ENCODE measurements around the gene WNT5B. TPM values are rescaled to one million over a fixed set of nuclear protein-coding genes. Genes with fewer than 3 reads are reported as not detected.

The WNT5B gene
- total and polyA plus RNA-seq, 9 of the 15 experiments (the other 6 are each of a cell fraction or from before 2014, with no cell fraction given), result 0.42 to 16.8 (median 5.4) TPM

- no peak overlapping the region for H3K4me2 ChIP-seq (ENCODE audit: insufficient read depth, low read length)
- in situ Hi-C loops (cut with MboI), result no loop called here
- H3K9me3 ChIP-seq (replicated peaks; ENCODE audit: control insufficient read depth, insufficient read depth, low read depth, low read length), result no peaks in the 10 kb centered on the region
- H3K36me3 ChIP-seq (ENCODE audit: control insufficient read depth, insufficient read depth, low read length), result no peaks in the 10 kb centered on the region
- no peak for DNase-seq (ENCODE audit: extremely low read depth in 1 of 4, low spot score in 3 of 4)
- FAIRE-seq, result no peak
- ChIA-PET CTCF (ENCODE audit: low intra/inter-chr PET ratio) (interaction anchor here (0.5 kb wide), 1 partner anchor 282 kb away, joined by 8 read pairs; no protein-coding TSS in a partner anchor), POLR2A (interaction anchor here (1.9 kb wide), 1 partner anchor 34 kb away, joined by 4 read pairs; the partner anchor contains the start of gene ADIPOR2)
- H2AFZ ChIP-seq (ENCODE audit: low read depth, low read length), result no peak overlapping the region
- no peaks in the 10 kb centered on the region for H3K27me3 ChIP-seq (ENCODE audit: control insufficient read depth in 2 of 2, insufficient read depth in 2 of 2, low read length in 2 of 2)
- WGBS (ENCODE audit: insufficient coverage, low coverage, missing lambda C conversion rate), result 20% methylated on average over 10 of the region's 12 CpGs
- no peak for TF ChIP-seq CHD1 (IDR thresholded peaks at IDR 0.05; ENCODE audit: low read length)
- TF ChIP-seq KDM1A (IDR thresholded peaks at IDR 0.05), result 0 out of 4 replicates have a peak, but pooled peaks of 1 of the 2 experiments have one; percentile 22
- TF ChIP-seq RCOR1 (IDR thresholded peaks at IDR 0.05; ENCODE audit: borderline replicate concordance in 1 of 2, low read depth in 2 of 2, low read length in 2 of 2), result 0 out of 4 replicates have a peak, but pooled peaks of 1 of the 2 experiments have one; percentile 41
- TF ChIP-seq POLR2G (IDR thresholded peaks at IDR 0.05; ENCODE audit: low read depth, low read length), result 0 out of 2 replicates have a peak, but pooled peaks have one; percentile 20
- no peak for ATAC-seq
- H4K20me1 ChIP-seq (replicated peaks; ENCODE audit: control insufficient read depth, insufficient read depth, low read length), result no peaks in the 10 kb centered on the region
- H3K4me1 ChIP-seq (replicated peaks in 1 of 2; ENCODE audit: control insufficient read depth in 2 of 2, insufficient read depth in 2 of 2, low read length in 2 of 2), result peaks cover 7 to 13% of the 10 kb centered on the region in 2 experiments; a peak in 4 of 5 replicates
- no TSS peak for BruUV-seq (replicated peaks)
- H3K4me3 ChIP-seq, result no peak overlapping the region
- no peaks in the 10 kb centered on the region for H3K9me1 ChIP-seq (ENCODE audit: control insufficient read depth, insufficient read depth, low read length)
- H3K79me2 ChIP-seq (ENCODE audit: control insufficient read depth, insufficient read depth, low read length), result no peaks in the 10 kb centered on the region
- H3K27ac ChIP-seq (ENCODE audit: extremely low read depth, low read depth, low read length), result no peak overlapping the region
- intact Hi-C loops (cut with micrococcal nuclease), result no loop called here
- peak overlapping the region in 1 of 2 experiments; percentile 58; a peak in 1 of 4 replicates for H3K9ac ChIP-seq (ENCODE audit: insufficient read depth in 1 of 2, low read depth in 2 of 2, low read length in 2 of 2)
Measured at GRCh38 chr12:1656902-1657301, 27.9 kb downstream of the WNT5B start.

- 57% methylated on average over 1 of the region's 1 CpG for WGBS (ENCODE audit: insufficient coverage, low coverage, missing lambda C conversion rate)
- CTCF ChIA-PET (ENCODE audit: low intra/inter-chr PET ratio), result no interaction called here
- Histone ChIP-seq H3K27me3 (ENCODE audit: control insufficient read depth in 2 of 2, insufficient read depth in 2 of 2, low read length in 2 of 2) (no peaks in the 10 kb centered on the region), H3K9me3 (replicated peaks; ENCODE audit: control insufficient read depth, insufficient read depth, low read depth, low read length) (no peaks in the 10 kb centered on the region), H3K9ac (ENCODE audit: insufficient read depth in 1 of 2, low read depth in 2 of 2, low read length in 2 of 2) (no peak overlapping the region), H3K4me1 (replicated peaks in 1 of 2; ENCODE audit: control insufficient read depth in 2 of 2, insufficient read depth in 2 of 2, low read length in 2 of 2) (peaks cover 7 to 14% of the 10 kb centered on the region in 2 experiments; a peak in 4 of 5 replicates), H3K36me3 (ENCODE audit: control insufficient read depth, insufficient read depth, low read length) (no peaks in the 10 kb centered on the region), H2AFZ (ENCODE audit: low read depth, low read length) (no peak overlapping the region), H3K4me2 (ENCODE audit: insufficient read depth, low read length) (no peak overlapping the region), H3K4me3 (no peak overlapping the region), H3K9me1 (ENCODE audit: control insufficient read depth, insufficient read depth, low read length) (no peaks in the 10 kb centered on the region), H3K27ac (ENCODE audit: extremely low read depth, low read depth, low read length) (no peak overlapping the region), H3K79me2 (ENCODE audit: control insufficient read depth, insufficient read depth, low read length) (no peaks in the 10 kb centered on the region), H4K20me1 (replicated peaks; ENCODE audit: control insufficient read depth, insufficient read depth, low read length) (no peaks in the 10 kb centered on the region)
- no TSS peak for BruUV-seq (replicated peaks)
- FAIRE-seq (no peak), DNase-seq (ENCODE audit: extremely low read depth in 1 of 4, low spot score in 3 of 4) (no peak), ATAC-seq (no peak)
- in situ Hi-C loops (cut with MboI), result no loop called here
- intact Hi-C loops (cut with micrococcal nuclease), result no loop called here
- POLR2A ChIA-PET, result interaction anchor here (1.9 kb wide), 1 partner anchor 33 kb away, joined by 4 read pairs; the partner anchor contains the start of gene ADIPOR2
- TF ChIP-seq ATF7 (IDR thresholded peaks at IDR 0.05) (no peak), ZNF707 (CRISPR knock-in tag; conservative IDR thresholded peaks at IDR 0.05) (no peak), SRF (CRISPR knock-in tag; IDR thresholded peaks at IDR 0.05) (no peak), ZNF133 (CRISPR knock-in tag; IDR thresholded peaks at IDR 0.05) (no peak), ZNF347 (CRISPR knock-in tag; IDR thresholded peaks at IDR 0.05; ENCODE audit: low read depth) (no peak), KDM1A (IDR thresholded peaks at IDR 0.05) (no peak), XRCC5 (IDR thresholded peaks at IDR 0.05; ENCODE audit: low read depth, low read length) (no peak), PHB2 (IDR thresholded peaks at IDR 0.05; ENCODE audit: low read depth) (no peak), NELFE (IDR thresholded peaks at IDR 0.05; ENCODE audit: insufficient read depth, insufficient read length) (no peak), LARP7 (IDR thresholded peaks at IDR 0.05) (no peak), GABPA (tag; conservative IDR thresholded peaks at IDR 0.05; ENCODE audit: low read depth) (no peak), NRF1 (conservative IDR thresholded peaks at IDR 0.05 in 1 of 2, IDR thresholded peaks at IDR 0.05 in 1 of 2) (no peak)
- TF ChIP-seq, protein P1, sequence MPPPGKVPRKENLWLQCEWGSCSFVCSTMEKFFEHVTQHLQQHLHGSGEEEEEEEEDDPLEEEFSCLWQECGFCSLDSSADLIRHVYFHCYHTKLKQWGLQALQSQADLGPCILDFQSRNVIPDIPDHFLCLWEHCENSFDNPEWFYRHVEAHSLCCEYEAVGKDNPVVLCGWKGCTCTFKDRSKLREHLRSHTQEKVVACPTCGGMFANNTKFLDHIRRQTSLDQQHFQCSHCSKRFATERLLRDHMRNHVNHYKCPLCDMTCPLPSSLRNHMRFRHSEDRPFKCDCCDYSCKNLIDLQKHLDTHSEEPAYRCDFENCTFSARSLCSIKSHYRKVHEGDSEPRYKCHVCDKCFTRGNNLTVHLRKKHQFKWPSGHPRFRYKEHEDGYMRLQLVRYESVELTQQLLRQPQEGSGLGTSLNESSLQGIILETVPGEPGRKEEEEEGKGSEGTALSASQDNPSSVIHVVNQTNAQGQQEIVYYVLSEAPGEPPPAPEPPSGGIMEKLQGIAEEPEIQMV (tag; conservative IDR thresholded peaks at IDR 0.05; ENCODE audit: low read depth), result no peak
Measured at GRCh38 chr12:1657688-1658087, 28.7 kb downstream of the WNT5B start.

Data from K562 (cell line).